Suppressor macrophage treated with lipopolysaccharide for 1 hour (primary cell): ENCODE data around the gene FHL2.
A peak's percentile ranks its signal among the peaks of the same experiment; 100 is the strongest.

Source experiments
- DNase-seq, 3 donors: peaks; one replicate each; pipeline ENCODE4 v3.0.0-alpha.2; 2020 to 2022

The FHL2 gene

DNA sequence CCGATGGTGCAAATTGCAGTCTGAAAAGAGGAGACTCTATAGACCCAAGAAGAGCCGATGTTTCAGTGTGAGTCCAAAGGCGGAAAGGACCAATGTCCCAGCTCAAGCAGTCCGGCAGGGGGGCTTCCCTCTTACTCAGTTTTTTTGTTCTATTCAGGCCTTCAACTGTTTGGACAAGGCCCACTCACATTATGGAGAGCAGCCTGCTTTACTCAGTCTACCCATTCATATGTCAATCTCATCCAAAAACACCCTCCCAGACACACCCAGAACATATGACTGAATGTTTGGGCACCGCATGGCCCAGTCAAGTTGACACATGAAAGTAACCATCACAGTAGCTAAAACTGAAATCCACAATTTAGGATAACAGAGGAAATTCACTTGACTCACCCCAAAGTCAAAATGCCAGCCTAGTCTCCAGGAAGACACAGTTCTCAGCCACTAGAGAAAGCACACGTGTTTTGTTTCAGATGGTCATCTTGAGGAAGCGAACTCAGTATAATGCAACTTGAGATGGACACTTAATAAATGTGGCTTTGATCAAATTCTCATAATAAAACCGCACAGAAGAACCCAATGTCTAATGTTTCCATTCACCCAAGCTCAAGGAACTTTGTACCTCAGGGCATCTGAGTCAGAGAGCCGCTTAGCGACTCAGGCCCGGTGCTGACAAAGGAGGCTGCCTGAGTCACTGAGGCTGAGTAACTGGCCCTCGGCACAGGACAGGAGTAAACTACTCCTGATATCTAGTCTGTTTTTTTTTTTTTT is 2.4 kb downstream of the FHL2 start:
- peak; percentile 59 to 69 (median 67) for DNase-seq

DNA sequence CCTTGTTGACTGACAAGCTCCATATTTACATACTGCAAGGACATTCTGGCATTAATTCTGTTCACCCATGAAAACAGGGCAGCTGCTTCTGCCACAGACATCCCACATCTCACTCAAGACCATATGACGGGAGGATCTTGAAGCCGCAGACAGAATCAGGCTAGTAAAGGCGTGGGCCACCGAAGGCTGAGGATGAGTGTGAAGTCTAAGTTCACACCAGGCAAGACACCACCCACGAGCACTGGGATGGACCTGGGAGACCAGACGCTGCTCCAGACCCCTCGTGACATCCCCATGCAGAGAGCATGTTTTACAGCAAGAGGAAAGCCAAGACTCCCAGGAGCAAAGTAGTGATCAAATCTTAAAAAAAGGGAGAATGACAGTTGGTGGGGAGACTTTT is 3.2 kb downstream of the FHL2 start:
- no peak for DNase-seq

- no peak for DNase-seq
These were observed 3.8 kb downstream of the FHL2 start for GRCh38 chr2:105394951-105395611.

DNA sequence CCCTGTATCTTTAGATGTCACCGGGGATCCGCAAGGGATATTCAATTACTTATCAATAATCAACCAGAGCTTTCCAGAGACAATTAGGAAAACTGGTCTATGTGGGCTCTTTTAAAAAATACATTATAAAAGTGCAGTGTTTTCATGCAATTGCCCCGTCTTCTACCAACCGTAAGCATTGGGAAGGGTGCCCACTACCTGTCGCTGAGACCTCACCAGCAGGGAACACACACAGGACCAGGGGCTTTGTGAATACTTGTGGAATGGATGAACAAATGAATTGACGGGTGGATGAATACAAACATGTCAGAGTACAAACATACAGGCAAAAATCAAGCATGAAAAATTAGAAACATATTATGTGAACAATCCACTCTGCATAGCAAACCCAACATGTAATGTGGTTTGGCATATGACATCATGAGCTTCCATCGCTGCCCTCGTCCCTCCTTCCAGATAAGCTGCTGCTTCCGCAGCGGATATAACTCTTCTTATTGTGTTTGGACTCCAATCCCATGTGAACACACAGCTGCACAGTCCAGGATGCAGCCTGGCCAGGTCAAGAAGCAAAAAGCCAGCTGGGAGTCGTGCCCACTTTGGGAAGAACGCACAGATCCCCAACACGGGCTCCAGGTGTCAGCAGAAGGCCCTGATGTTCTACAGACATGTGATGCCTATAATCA is 5.3 kb downstream of the FHL2 start:
- DNase-seq = no peak

DNA sequence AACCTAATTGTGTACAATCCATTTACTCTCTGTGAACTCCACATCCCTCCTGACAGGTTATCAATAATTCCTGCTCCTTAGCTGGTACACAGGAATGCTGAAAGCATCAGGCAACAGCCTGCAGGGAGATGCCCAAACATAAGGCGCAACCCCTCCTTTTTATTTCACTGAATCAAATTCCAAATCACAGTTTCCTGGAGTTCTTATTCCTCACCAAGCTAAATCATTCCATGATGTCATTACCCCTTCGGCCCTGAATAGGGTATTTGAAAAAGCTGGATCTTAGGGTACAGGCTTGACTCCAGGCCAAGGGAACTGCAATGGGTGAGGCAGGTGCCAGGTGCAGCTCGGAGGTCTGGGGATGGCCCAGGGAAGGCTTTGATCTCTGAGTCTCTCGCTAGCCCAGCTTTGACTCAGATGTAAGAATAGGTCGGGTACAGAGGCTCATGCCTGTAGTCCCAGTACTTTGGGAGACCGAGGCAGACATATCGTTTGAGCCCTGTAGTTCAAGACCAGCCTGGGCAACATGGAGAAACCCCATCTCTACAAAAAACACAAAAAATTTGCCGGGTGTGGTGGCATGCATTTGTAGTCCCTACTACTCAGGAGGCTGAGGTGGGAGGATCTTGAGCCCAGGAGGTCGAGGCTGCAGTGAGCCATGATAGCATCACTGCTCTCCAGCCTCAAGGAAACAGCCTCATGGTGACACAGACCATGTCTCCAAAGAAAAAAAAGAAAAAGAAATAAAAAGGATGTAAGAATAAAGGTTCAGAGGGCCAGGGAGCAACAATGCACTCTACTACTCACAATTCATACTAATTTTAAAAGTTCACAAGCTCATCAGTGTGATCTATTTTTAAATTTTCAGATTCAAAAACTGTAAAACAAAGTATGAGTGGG is 6.8 kb downstream of the FHL2 start:
- no peak for DNase-seq

- no peak for DNase-seq
These were observed 7.7 kb downstream of the FHL2 start for GRCh38 chr2:105391058-105391627.

- no peak for DNase-seq
These were observed 8.4 kb downstream of the FHL2 start for GRCh38 chr2:105390454-105390853.

GRCh38 chr2:105388971-105389381 is 9.9 kb downstream of the FHL2 start:
- no peak for DNase-seq

DNA sequence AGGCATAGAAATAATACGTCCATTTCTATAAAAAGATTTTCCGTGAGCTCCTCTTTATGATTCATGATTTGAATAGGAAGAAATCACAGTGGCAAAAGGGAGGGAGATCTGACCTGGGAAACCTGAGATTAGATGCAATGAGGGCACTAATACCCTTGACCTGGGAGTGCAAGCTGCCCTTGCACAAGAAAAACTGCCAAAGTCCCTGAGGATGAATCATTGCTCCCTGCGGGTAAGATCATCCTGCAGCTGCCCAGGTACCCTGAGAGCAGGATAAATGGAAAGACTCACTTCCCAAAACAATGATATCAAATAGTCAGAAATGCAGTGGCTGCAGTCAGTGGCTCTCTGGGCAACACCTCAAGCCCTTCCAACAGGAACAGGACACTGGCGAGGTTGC is 11.6 kb downstream of the FHL2 start:
- DNase-seq = no peak

DNA sequence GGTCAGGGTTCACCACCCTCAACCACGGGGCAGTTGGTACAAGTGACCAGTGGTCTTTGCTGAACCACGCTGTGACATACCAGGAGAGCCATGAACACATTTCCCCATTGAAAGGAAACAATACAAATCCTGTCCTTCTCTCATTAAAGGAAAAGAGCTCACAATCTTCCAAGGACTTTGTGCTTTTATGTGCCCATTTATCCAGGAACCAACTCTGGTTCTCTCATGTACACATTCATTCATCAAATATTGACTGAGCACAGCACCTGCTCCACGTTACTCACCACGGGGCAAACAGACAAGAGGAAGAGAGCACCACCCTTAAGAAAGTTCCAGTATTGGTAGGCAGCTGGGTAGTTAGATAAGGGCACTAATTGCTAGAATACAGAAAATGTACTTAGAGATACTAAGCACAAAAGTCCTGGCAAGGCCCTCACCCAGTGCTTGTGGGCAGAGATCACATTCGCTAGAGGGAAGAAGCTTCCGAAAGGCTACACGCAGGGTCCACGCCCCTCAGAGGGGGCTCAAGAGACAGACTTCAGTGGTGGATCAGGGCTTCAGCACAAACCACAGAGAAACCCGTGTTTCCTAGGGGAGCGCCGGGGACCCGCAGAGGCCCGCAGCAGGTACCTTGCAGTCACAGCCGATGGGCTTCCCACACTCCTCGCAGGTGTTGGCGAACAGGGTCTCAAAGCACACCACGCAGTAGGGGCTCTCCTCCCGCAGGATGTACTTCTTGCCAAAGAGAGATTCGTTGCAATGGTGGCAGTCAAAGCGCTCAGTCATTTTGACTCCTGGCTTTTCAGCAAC is 12.9 kb downstream of the FHL2 start:
- DNase-seq = no peak

GRCh38 chr2:105384861-105385260 is 14.0 kb downstream of the FHL2 start:
- no peak for DNase-seq

- DNase-seq = no peak
These were observed 14.6 kb downstream of the FHL2 start for GRCh38 chr2:105384216-105384615.

DNA sequence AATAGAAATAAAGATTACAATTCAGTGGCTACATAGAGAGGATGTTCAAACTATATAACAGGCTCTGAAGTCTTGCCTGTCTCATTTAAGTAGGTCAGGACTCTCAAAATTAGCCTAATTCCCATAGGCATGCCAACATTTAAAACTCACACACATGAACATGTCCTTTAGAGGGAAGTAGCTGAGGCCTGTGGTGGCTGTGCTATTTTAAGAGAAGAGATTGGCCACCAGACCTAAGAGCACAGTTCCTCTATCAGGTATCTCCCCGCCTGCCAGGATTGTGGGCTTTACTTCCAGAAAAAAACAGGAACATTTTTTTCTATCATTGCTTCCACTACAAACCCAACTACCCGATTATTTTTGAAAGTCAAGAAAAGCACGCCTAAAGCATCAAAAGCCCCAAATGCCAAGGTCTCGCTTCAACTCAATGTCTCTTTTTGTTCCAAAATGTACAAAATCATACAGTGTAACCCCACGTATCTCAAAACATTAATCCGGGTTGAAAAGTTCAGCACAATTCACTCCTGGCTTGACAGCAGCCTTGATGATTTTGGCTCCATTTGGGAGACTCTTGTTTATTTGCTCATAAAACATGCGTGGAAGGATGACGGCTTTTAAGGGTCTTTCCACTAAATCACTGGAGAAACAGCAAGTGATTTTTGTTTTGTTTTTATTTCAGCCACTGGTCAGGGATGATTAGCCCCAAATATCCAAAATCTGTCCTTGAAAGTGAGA is 15.3 kb downstream of the FHL2 start:
- peak; percentile 39 to 42 (median 41) for DNase-seq

DNA sequence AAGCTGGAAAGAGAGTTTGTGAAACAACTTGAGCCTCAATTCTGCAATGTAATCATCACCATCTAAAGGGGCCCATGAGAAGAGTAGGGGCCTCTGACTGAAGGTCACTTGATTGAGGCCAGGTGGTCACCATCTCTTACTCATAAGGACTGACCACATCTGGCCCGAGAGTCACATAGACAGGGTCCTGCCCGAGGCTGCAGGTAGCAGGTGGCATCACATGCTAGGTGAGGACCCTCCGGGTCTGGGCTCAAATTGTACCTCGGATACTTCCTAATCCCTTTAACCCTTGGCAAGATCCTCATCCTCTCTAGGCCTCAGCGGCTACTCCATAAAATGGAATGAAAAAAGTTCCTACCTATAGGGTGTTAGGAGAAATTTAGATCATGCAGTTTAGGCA is 16.7 kb downstream of the FHL2 start:
- no peak for DNase-seq

- no peak for DNase-seq
These were observed 17.7 kb downstream of the FHL2 start for GRCh38 chr2:105381101-105381668.

GRCh38 chr2:105380432-105381100 is 18.3 kb downstream of the FHL2 start:
- no peak for DNase-seq

GRCh38 chr2:105379741-105380186 is 19.1 kb downstream of the FHL2 start:
- DNase-seq = peak in 2 of 3 donors; percentile 14 to 20

- no peak for DNase-seq
These were observed 19.9 kb downstream of the FHL2 start for GRCh38 chr2:105378921-105379383.

DNA sequence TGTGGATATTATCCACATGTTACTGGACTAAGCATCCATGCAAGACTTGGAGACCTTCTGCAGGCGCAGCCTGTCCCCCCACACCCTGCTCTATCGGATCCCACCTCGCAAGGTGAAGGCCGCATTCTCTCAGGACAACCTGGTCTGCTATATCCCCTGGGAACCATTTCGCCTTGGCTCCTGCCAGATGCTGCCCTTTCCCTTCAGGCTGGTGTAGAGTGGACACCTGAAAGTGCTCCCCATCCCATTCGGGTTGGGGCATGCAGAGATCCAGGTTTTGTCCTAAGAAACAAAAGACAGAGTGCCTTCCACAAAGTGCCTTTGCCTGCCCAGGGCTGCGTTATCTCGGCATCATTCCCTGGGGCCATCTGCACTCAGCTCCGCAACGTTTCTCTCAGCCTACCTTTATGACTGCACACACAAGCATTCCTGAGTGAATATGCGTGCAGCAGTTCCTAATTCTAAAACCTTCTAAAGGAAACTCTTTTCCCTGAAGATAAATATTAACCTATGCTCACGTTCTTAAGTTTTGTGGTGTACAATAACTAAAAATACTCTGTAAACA is 20.5 kb downstream of the FHL2 start:
- DNase-seq = no peak
